ENCODE results near the gene ARHGEF38. TPM values are rescaled to one million over a fixed set of nuclear protein-coding genes. Genes with fewer than 3 reads are reported as not detected.

Gene ARHGEF38
- total RNA-seq, 4 donors from 2014 or later, result not detected

DNA sequence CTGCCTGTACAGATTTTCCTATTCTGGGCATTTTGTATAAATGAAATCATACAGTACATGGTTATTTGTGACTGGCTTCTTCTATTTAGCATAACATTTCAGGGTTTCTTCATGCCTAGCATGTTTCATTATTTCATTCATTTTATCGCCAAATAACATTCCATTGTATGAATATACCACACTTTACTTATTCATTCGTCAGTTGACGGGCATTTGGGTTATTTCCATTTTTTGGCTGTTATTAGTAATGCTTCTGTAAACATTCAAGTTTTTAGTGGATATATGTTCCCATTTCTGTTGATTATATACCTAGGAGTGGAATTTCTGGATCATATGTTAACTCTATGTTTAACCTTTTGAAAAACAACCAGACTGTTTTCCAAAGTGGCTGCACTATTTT is 108.6 kb downstream of the ARHGEF38 start:
- no peaks in the 10 kb centered on the region for H3K9me3 ChIP-seq
- no peak for DNase-seq
- no peaks in the 10 kb centered on the region for H3K36me3 ChIP-seq
- H3K27ac ChIP-seq, result no peak overlapping the region
- no peaks in the 10 kb centered on the region for H3K4me1 ChIP-seq
- TF ChIP-seq POLR2A (IDR thresholded peaks at IDR 0.05), result no peak
- TF ChIP-seq, protein P1, sequence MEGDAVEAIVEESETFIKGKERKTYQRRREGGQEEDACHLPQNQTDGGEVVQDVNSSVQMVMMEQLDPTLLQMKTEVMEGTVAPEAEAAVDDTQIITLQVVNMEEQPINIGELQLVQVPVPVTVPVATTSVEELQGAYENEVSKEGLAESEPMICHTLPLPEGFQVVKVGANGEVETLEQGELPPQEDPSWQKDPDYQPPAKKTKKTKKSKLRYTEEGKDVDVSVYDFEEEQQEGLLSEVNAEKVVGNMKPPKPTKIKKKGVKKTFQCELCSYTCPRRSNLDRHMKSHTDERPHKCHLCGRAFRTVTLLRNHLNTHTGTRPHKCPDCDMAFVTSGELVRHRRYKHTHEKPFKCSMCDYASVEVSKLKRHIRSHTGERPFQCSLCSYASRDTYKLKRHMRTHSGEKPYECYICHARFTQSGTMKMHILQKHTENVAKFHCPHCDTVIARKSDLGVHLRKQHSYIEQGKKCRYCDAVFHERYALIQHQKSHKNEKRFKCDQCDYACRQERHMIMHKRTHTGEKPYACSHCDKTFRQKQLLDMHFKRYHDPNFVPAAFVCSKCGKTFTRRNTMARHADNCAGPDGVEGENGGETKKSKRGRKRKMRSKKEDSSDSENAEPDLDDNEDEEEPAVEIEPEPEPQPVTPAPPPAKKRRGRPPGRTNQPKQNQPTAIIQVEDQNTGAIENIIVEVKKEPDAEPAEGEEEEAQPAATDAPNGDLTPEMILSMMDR (IDR thresholded peaks at IDR 0.05 in 4 of 5, conservative IDR thresholded peaks at IDR 0.05 in 1 of 5), result no peak
- intact Hi-C loops (cut with DNase I; ENCODE audit: low total_unique reads) (no loop called here), in situ Hi-C loops (cut with MboI; ENCODE audit: low sequenced_read_pairs in 4 of 4) (no loop called here)
- no peak for ATAC-seq
- no peaks in the 10 kb centered on the region for H3K27me3 ChIP-seq
- H3K4me3 ChIP-seq, result no peak overlapping the region

DNA sequence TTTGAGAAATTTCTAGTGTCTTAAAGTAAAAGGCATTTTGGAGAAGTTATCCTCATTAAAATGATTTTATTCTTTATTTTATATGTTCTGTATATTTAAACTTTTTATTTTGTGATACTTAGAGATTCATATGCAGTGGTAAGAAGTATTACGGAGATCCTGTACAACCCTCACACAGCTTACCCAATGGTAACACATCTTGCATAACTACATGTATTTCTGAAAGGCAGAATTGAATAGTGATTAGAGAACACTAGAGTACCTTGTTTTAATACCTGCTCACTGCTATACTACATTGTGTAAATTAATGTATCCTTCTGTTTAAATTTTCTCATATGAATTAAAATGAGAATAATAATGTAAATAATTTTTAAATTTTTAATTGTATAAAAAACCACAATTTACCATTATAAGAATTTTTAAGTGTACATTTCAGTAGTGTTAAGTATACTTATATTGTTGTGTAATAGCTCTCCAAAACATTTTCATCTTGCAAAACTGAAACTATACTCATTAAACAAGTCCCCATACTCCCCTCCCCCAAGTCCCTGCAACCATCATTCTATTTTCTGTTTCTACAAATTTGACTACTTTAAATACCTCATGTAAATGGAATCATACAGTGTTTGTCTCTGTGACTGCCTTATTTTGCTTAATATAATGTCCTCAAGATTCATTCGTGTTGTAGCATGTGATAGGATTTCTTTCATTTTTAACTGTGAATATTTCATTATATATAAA is 110.7 kb downstream of the ARHGEF38 start:
- intact Hi-C loops (cut with DNase I; ENCODE audit: low total_unique reads), result no loop called here
- no peaks in the 10 kb centered on the region for H3K9me3 ChIP-seq
- no peak overlapping the region for H3K27ac ChIP-seq
- in situ Hi-C loops (cut with MboI; ENCODE audit: low sequenced_read_pairs in 4 of 4), result no loop called here
- no peaks in the 10 kb centered on the region for H3K36me3 ChIP-seq
- TF ChIP-seq POLR2A (IDR thresholded peaks at IDR 0.05), result no peak
- TF ChIP-seq, protein P1 (IDR thresholded peaks at IDR 0.05 in 4 of 5, conservative IDR thresholded peaks at IDR 0.05 in 1 of 5), result no peak
- no peak for DNase-seq
- H3K4me3 ChIP-seq, result no peak overlapping the region
- H3K27me3 ChIP-seq, result no peaks in the 10 kb centered on the region
- ATAC-seq, result no peak
- no peaks in the 10 kb centered on the region for H3K4me1 ChIP-seq

DNA sequence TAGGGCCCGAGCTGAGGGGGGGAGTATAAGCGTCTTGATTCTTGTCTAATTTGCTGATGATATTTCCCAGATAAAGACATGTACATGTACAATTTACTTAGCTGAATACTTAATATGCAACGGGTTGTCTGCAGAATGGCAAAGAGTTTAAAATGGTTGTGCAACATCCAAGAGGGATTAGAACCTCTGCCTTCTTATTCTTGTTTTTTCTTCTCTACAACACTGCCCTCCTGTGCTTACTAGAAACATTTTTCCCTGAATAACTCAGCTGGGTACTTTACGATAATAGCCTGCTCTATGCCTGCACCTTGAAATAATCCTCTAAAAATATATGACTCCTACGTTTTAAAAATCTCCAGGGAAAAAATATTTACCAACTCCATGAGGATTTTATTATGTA is 114.3 kb downstream of the ARHGEF38 start:
- DNase-seq (no peak), ATAC-seq (no peak)
- no peaks in the 10 kb centered on the region for H3K4me1 ChIP-seq
- in situ Hi-C loops (cut with MboI; ENCODE audit: low sequenced_read_pairs in 4 of 4), result no loop called here
- H3K36me3 ChIP-seq, result no peaks in the 10 kb centered on the region
- H3K4me3 ChIP-seq, result no peak overlapping the region
- TF ChIP-seq, protein P1 (IDR thresholded peaks at IDR 0.05 in 4 of 5, conservative IDR thresholded peaks at IDR 0.05 in 1 of 5), result no peak
- TF ChIP-seq POLR2A (IDR thresholded peaks at IDR 0.05), result no peak
- no peaks in the 10 kb centered on the region for H3K9me3 ChIP-seq
- no peak overlapping the region for H3K27ac ChIP-seq
- intact Hi-C loops (cut with DNase I; ENCODE audit: low total_unique reads), result no loop called here
- no peaks in the 10 kb centered on the region for H3K27me3 ChIP-seq

DNA sequence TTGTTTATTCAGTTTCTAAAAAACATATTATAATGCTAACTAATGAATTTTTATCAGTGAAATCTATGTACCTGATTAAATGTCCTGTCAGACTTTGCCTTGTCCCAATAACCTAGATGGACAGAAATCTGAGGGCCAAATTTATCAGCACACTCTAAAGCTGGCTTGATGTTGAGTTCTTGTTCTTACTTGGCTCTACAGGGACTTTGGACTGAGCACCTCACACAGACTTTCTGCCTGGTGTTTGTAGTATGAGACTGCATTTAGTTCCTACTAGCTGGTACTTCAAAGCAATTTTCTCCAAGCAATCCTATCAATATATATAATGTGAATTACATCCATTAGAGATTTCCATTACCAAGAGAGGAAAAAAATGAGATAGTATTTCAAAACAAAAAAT is 118.3 kb downstream of the ARHGEF38 start:
- intact Hi-C loops (cut with DNase I; ENCODE audit: low total_unique reads) (no loop called here), in situ Hi-C loops (cut with MboI; ENCODE audit: low sequenced_read_pairs in 4 of 4) (no loop called here)
- Histone ChIP-seq H3K36me3 (no peaks in the 10 kb centered on the region), H3K27ac (no peak overlapping the region), H3K27me3 (no peaks in the 10 kb centered on the region), H3K4me3 (no peak overlapping the region), H3K9me3 (no peaks in the 10 kb centered on the region), H3K4me1 (no peaks in the 10 kb centered on the region)
- ATAC-seq (no peak), DNase-seq (no peak)
- no peak for TF ChIP-seq POLR2A (IDR thresholded peaks at IDR 0.05)
- TF ChIP-seq, protein P1 (IDR thresholded peaks at IDR 0.05 in 4 of 5, conservative IDR thresholded peaks at IDR 0.05 in 1 of 5), result no peak

DNA sequence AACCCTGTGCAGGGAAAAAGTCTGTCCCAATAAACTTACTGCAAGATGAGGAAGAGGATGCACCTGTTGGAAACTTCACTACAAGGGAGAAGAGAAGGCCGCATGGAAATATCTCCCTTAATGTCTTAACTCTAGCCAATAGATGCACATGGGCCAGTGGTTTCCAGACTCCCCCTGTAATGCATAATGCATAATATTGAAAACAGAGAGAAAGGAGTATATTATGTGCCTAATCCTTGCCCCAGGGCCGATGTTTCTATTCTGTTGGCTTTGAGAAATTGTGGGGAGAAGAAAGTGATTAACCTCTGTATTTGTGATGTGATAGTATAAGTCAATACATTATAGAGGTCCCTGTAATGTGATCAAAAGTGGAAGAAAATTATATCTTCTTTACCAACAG is 118.9 kb downstream of the ARHGEF38 start:
- no peak for ATAC-seq
- H3K27me3 ChIP-seq, result no peaks in the 10 kb centered on the region
- H3K9me3 ChIP-seq, result no peaks in the 10 kb centered on the region
- in situ Hi-C loops (cut with MboI; ENCODE audit: low sequenced_read_pairs in 4 of 4), result no loop called here
- intact Hi-C loops (cut with DNase I; ENCODE audit: low total_unique reads), result no loop called here
- no peak overlapping the region for H3K27ac ChIP-seq
- no peak overlapping the region for H3K4me3 ChIP-seq
- DNase-seq, result no peak
- TF ChIP-seq, protein P1 (IDR thresholded peaks at IDR 0.05 in 4 of 5, conservative IDR thresholded peaks at IDR 0.05 in 1 of 5), result no peak
- no peak for TF ChIP-seq POLR2A (IDR thresholded peaks at IDR 0.05)
- no peaks in the 10 kb centered on the region for H3K36me3 ChIP-seq
- no peaks in the 10 kb centered on the region for H3K4me1 ChIP-seq

Data from gastrocnemius medialis (tissue), 4 donors.